Fibroblast of skin of scalp (primary cell): ENCODE results near the gene NT5DC1. TPM values are rescaled to one million over a fixed set of nuclear protein-coding genes. Genes with fewer than 3 reads are reported as not detected.

Experiments
- DNase-seq: peaks from one replicate; pipeline ENCODE4 v3.0.0-alpha.2; 2013
- polyA plus RNA-seq, 2 experiments: library from polyadenylated mRNA; unstranded; fragments of 120-200 nt; gene quantifications; one replicate each; pipeline ENCODE4 v1.2.1, GENCODE V29; 2013; ENCODE audit not compliant: insufficient read length in 2 of 2

NT5DC1 gene
- 12.1 TPM for polyA plus RNA-seq (2013, experiment 1 of 2; ENCODE audit: insufficient read length)
- 11.3 TPM for polyA plus RNA-seq (2013, experiment 2 of 2; ENCODE audit: insufficient read length)

- peak; percentile 66 for DNase-seq
These were observed at the start of gene NT5DC1 for GRCh38 chr6:116100419-116101301. NT5DC1 (plus strand) TSS chr6:116100853; CDS start chr6:116100931, 78 bp downstream.

GRCh38 chr6:116051244-116051643 lies 49.4 kb upstream of the NT5DC1 start:
- DNase-seq: no peak

DNA sequence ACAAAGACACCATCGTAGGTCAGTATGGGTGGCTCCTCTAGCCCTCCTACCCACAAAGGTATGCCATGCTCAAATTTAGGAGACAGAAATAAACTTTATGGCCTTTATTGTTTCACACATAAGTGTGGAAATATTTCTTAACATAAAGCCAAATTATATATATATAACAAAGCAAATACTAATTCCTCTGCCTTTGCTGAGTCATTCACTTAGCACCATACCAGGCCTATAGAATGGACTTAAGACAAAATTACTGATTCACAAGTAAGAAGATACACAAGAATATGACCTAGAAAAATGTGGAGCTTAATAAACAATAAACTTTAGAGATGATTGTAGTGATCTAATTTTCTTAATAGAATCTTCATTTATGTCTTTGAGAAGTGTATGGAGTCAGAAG lies 45.1 kb upstream of the NT5DC1 start:
- DNase-seq: no peak

GRCh38 chr6:116057766-116058165 lies 42.9 kb upstream of the NT5DC1 start:
- DNase-seq: no peak

DNA sequence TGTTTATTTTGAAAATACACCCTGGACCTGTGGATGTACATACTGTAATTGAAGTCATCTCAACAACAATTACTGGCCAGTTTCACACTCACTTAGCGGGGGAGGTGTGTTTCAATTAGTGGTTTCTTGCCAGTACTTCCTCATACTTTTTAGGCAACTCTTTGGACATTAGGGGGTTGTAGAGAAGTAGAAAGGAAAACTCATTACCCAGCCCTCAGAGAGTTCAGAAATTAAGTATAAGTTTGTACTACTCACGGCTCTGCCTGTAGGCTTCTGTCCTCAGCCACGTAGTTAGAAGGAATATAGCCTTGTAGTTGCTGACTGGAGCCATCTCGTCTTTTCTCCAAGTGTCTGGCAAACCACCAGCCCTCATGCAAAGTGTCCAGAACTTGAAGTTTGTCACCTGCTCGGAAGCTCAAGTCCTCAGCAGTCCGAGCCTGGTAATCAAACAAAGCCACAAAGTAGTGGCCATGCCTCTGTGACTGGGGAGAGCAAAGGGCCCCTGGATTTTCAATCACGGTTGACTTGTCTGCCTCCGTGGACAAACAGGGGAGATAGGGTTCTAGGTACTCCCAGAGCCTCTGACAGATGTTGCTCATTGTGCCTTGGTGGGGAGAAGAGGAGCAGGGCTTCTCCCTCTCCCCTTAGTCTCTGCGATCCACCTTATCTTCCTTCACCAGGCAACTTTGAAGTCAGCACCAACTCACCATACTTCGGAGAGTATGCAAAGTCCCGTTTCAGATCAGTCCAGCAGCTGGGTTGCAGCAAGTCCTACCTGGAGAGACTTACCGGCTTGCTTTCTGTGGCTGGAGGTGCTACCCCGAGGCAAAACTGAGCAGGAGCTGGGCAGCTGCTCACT lies 40.7 kb upstream of the NT5DC1 start:
- DNase-seq: peak; percentile 4

DNA sequence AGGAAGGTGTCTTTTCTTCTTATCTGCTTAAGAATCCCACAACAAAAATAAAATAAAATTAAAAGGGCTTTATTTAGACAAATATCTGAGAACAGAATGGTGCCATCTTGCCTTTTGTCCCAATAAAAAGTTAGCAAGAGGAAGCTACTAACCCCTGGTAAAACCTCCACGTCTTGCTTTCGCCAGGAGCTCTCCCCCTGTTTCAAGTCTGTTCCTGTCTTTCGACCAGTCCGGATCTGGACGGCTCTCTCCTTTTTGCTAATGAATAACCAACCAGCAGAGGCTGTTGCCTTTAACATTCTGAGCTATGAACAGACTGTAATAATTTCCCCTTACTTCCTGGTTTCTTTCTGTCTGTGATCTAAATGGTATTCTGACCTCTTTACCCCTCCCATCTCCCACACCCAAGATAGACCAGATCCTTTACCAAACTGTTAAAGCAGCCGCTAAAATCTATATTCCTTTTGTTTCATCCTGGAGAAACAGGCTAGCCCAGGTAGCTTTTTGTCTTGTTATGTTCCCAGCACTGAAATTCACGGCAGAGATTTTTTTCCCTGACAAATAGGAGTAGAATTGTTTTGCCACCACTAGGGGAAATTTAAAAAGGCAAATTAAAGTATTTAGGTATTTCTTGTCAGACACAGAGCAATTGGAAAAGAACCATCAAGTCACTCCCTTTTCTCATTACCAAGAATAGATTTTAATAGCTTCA lies 39.9 kb upstream of the NT5DC1 start, which contains the start of gene FRK:
TSS of gene FRK (minus strand) at position 320 of the 712 bp plus-strand sequence. CDS start 580 bp downstream, outside the sequence.
- DNase-seq: peak; percentile 28

GRCh38 chr6:116062496-116062895 lies 38.2 kb upstream of the NT5DC1 start:
- no peak for DNase-seq

DNA sequence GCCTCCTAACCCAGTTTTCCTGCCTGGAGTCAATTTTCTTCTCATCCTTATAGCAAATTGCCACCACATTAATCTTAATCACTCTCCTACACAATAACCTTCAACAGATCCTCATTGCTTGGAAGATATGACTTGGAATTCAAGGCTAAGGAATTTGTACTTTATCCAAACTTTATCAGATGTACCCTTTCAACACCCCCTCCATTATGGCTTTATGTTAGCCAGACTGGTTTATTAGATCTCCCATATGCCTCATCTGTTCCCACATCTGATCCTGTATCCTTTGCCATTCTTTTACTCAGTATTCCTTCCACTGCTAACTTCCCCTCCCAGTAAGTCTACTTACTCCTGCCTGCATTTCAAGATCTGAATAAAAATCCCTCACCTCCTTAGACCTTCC lies 36.0 kb upstream of the NT5DC1 start:
- no peak for DNase-seq

DNA sequence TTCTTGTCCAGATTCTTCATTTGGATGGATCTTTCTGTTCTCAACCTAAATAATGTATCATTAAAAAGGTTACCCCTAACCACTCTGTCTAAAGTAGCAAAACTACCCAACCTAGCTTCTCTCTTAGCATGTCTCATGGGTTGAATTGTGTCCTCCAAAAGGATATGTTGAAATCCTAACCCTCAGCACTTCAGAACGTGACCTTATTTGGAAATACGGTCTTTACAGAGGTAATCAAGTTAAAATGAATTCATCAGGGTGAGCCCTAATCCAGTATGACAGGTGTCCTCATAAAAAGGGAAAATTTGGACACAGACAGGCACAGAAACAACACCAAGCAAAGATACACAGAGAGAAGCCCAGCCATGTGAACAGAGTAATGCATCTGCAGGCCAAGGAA lies 33.9 kb upstream of the NT5DC1 start:
- no peak for DNase-seq

- DNase-seq: no peak
These were observed 30.6 kb upstream of the NT5DC1 start for GRCh38 chr6:116070101-116070500.

DNA sequence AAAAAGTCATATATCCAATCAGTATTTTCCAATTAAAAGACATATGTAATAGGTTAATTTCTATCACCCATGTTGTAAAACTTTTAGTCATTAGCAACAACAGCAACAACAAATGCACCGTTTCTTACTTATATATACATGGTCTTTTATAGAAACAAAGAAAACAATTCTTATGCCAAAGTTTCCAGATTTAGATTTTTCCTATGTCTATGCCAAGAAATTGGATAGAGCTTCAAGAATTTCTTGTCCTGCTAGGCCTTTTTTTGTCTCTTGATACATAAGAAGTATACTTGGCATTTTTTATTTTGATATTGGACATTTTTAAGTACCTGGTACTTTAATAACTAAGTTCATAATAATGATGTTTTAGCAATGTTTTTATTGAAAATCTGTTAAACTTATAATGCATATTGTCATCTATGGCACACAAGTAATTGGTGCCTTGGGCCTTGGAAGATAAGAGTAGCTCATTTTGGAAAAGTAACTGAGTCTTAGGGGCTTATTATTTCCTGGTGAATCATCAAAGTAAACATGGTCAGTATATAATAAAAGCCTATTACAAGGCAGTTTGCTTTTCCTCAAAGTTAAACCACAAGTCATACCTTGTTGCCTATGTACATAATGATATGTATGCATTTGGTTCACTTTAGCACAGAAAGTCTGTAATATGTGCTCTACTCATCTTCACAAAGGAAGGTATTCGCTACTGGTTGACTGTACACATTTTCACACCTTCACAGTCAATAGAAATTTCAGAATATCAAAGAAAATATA lies 29.9 kb upstream of the NT5DC1 start:
- no peak for DNase-seq

DNA sequence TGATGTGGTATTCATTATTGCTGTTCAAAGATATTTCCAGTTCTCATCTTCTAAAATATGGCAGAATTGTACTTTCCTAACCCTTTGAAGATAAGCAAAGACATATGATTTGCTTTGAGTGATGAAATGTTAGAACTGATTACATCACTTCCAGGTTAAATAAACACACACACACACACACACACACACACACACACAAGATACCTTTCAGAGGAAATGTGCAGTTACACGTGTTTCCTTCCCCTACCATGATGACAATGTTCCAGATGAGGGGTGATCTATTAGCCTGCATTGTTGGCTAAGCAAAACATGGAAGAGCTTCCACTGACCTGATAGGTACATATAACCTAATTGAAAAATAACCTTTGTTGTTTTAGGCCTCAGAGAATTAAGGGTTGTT lies 28.3 kb upstream of the NT5DC1 start:
- DNase-seq: no peak

DNA sequence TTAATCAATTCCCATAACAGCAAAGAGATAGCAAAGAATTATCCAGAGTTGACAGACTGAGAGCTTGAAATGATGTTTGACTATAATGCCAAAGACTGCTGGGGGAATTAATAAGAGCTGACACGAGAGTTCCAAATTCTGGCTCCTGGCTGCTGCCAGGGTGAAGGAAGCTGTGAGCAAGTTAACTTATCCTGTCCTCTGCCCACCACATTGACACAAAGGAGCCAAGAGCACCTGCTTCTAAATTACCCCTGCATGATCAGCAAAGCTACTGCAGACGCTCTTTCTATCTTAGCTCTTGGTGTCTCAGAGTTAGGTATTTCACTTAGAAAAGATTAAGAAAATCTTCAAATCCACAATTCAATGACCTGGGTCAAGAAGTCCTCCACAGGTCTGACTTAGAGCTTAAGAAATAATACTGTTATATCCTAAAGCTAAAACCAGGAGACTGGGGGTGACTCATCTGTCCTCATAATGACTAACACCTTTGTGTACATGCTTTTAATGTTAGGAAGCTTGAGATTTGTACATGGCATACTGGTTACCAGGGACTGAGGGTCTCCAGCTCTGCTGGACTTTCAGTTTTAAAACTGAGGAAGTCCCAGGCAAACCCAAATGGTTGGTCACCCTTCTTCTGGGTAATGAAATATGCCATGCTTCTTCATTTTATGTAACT lies 26.8 kb upstream of the NT5DC1 start:
- DNase-seq: no peak

DNA sequence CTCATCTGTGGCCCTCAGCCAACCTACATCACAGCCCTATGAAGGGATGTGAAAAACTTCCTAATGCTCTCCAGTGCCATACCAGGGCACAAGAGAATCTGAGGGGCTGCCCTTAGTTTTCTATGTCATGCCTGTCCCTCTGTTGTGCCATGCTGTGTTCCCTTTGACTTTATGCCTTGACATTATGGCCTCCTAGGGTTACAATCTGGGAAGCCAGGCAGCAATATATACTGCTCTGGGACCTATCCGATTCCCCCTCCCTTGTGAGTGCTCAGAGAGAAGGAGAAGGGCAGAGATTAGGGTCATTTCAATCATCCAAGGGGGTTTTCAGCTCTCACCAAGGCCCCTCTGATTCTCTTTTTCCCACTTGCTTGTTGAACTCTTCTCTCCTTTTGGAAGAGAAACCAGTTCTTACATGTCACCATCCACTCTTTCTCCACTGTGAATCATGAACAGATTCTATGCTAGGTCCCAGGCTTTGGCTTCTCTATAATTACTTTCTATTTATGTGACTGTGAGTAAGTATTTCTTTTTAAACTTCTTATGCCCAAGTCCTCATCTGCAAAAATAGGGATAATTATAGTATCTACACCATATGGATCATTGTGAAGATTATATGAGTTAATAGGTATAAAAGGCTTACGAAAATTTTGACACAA lies 25.8 kb upstream of the NT5DC1 start:
- no peak for DNase-seq

GRCh38 chr6:116078522-116078921 lies 22.1 kb upstream of the NT5DC1 start:
- DNase-seq: no peak

- no peak for DNase-seq
These were observed 21.7 kb upstream of the NT5DC1 start for GRCh38 chr6:116078945-116079344.

- no peak for DNase-seq
These were observed 17.6 kb upstream of the NT5DC1 start for GRCh38 chr6:116083052-116083451.

- peak; percentile 19 for DNase-seq
These were observed 16.4 kb upstream of the NT5DC1 start for GRCh38 chr6:116084284-116084683.

DNA sequence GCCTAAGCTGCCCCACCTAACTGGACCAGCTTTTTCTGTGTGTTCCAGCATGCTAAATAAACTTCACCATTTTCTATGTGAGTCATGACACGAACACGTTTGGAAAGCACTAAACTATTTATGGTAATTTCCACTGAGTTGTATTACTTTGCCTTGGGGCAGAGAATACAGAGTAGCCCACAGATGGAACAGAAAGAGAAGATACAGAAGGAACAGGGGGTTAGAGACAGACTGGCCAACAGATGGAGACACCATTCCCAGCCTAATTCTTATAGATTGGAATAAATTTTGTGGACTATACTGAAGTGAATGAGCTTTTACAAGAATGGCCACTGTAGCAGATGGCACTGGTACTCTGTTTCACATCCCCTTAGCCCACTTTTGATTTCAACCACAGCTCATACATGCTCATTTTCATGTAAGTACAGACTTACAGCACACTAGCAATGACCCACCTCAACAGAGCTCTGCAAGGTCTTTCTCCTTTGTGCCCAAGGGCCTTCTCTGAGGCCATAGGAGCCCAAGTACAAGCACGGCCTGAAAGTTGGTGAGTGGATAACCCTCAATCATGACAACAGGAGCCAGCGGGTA lies 13.1 kb upstream of the NT5DC1 start:
- peak; percentile 62 for DNase-seq

GRCh38 chr6:116088946-116089345 lies 11.7 kb upstream of the NT5DC1 start:
- DNase-seq: peak; percentile 28
